T-cell (primary cell): ENCODE data around the gene CRYGN. TPM values are rescaled to one million over a fixed set of nuclear protein-coding genes. Genes with fewer than 3 reads are reported as not detected.

Experiments used
- ATAC-seq, 4 experiments: fragments of 200-7000 bp in 3 of 4; fragments of 150-1000 bp in 1 of 4; cut with Tn5 transposase; replicated peaks in 1 of 4; 1 replicate in 3 of 4; 2 replicates in 1 of 4; pipeline ENCODE4 v1.10.0; 2021; ENCODE audit warnings: moderate library complexity in 3 of 4, mild to moderate bottlenecking in 2 of 4, moderate number of reproducible peaks in 1 of 4
- CTCF ChIA-PET, 2 donors: fragments of 300-600 bp; sonication (Branson Sonifier 250); formaldehyde crosslinking; loops; one replicate each; lab custom pipeline; 2022; ENCODE audit warnings: antibody characterized with exemption in 2 of 2; lab: Charles Lee
- POLR2A ChIA-PET, 2 donors: fragments of 300-600 bp; sonication (Branson Sonifier 250); formaldehyde crosslinking; loops; one replicate each; lab custom pipeline; 2022; ENCODE audit warnings: antibody characterized with exemption in 2 of 2; lab: Charles Lee
- DNase-seq, 35 experiments: peaks; one replicate each; pipeline versions ENCODE4 v3.0.0 to v3.0.0-alpha.2; 2013 to 2023
- H3K27ac ChIP-seq: one replicate; pipeline ENCODE4 v1.5.1; 2013; ENCODE audit warnings: low read length
- H3K27me3 ChIP-seq, 2 experiments: replicated peaks in 1 of 2; 1 replicate in 1 of 2; 2 replicates in 1 of 2; pipeline versions ENCODE4 v1.6.1 to v1.7.0; 2013; ENCODE audit warnings: low read length in 1 of 2, mixed read lengths in 1 of 2; ENCODE audit not compliant: control insufficient read depth in 2 of 2, insufficient read depth in 2 of 2; ENCODE audit errors: extremely low read depth in 1 of 2
- H3K36me3 ChIP-seq, 2 donors: 1 replicate in 1 of 2; 2 replicates in 1 of 2; pipeline versions ENCODE4 v1.6.1 to v1.7.0; 2013; ENCODE audit warnings: low read length in 1 of 2; ENCODE audit not compliant: control insufficient read depth in 2 of 2, insufficient read depth in 1 of 2; ENCODE audit errors: extremely low read depth in 1 of 2
- H3K4me1 ChIP-seq, 2 experiments: 1 replicate in 1 of 2; 2 replicates in 1 of 2; pipeline versions ENCODE4 v1.6.1 to v1.7.0; 2013; ENCODE audit warnings: low read length in 2 of 2, mixed read lengths in 1 of 2; ENCODE audit not compliant: insufficient read depth in 2 of 2, control insufficient read depth in 1 of 2; ENCODE audit errors: extremely low read depth in 1 of 2
- H3K4me3 ChIP-seq, 2 donors: 1 replicate in 1 of 2; 2 replicates in 1 of 2; pipeline versions ENCODE4 v1.5.1 to v1.7.0; 2013; ENCODE audit warnings: mild to moderate bottlenecking in 2 of 2, low read length in 1 of 2, moderate library complexity in 1 of 2; ENCODE audit not compliant: control insufficient read depth in 1 of 2; ENCODE audit errors: extremely low read depth in 1 of 2
- H3K9me3 ChIP-seq: 2 replicates; pipeline ENCODE4 v1.7.0; 2013
- H3K27ac Mint-ChIP-seq, 2 donors: one replicate each; pipeline ENCODE4 v1.8.0; 2020 to 2021; ENCODE audit warnings: mild to moderate bottlenecking in 2 of 2, mixed read lengths in 2 of 2
- H3K27me3 Mint-ChIP-seq, 2 donors: one replicate each; pipeline ENCODE4 v1.8.0; 2021 to 2022; ENCODE audit warnings: mixed read lengths in 2 of 2
- H3K36me3 Mint-ChIP-seq: one replicate; pipeline ENCODE4 v1.8.0; 2021; ENCODE audit warnings: mixed read lengths
- H3K4me1 Mint-ChIP-seq, 3 donors: one replicate each; pipeline ENCODE4 v1.8.0; 2020 to 2022; ENCODE audit warnings: mixed read lengths in 3 of 3, mild to moderate bottlenecking in 1 of 3
- H3K4me3 Mint-ChIP-seq, 3 donors: one replicate each; pipeline ENCODE4 v1.8.0; 2020 to 2022; ENCODE audit warnings: mild to moderate bottlenecking in 3 of 3, mixed read lengths in 3 of 3, moderate library complexity in 3 of 3
- H3K9me3 Mint-ChIP-seq, 3 donors: one replicate each; pipeline ENCODE4 v1.8.0; 2020 to 2022; ENCODE audit warnings: mixed read lengths in 3 of 3
- WGBS: methylation state at CpG from one replicate; pipeline ENCODE4 v1.1.5; 2013; ENCODE audit warnings: missing lambda C conversion rate; ENCODE audit not compliant: insufficient coverage; 5-methylcytosine and 5-hydroxymethylcytosine counted together
- total RNA-seq, 35 experiments: library from RNA in 6 of 35; stranded (reverse) in 6 of 35; fragments of 120-200 nt in 1 of 35; gene quantifications; one replicate each; pipeline versions ENCODE4 v1.2.1 to v1.2.4 and lab custom pipeline; 2013 to 2026

CRYGN gene
- total RNA-seq, 5 donors from 2014 or later (not counting 1 experiment from before 2014, with no cell fraction given), result 0.98 to 1.8 (median 1.0) TPM; not detected in 2

- H3K27me3 ChIP-seq, result peaks cover 0 to 19% of the 10 kb centered on the region in 2 experiments
- ChIA-PET POLR2A (no interaction called here), CTCF (no interaction called here)
- H3K27ac Mint-ChIP-seq, result no peak overlapping the region
- no peaks in the 10 kb centered on the region for H3K36me3 ChIP-seq
- H3K4me1 ChIP-seq, result peaks cover 0 to 6% of the 10 kb centered on the region in 2 experiments
- WGBS, result 89% methylated on average over 4 of the region's 5 CpGs
- H3K9me3 ChIP-seq, result no peaks in the 10 kb centered on the region
- DNase-seq, result peak in 1 of 35 experiments; percentile 2
- no peak for ATAC-seq
- no peak overlapping the region for H3K27ac ChIP-seq
- H3K9me3 Mint-ChIP-seq, result no peaks in the 10 kb centered on the region
- peaks cover 6 to 11% (median 6%) of the 10 kb centered on the region in 3 donors for H3K4me1 Mint-ChIP-seq
- H3K36me3 Mint-ChIP-seq, result no peaks in the 10 kb centered on the region
- no peak overlapping the region for H3K4me3 ChIP-seq
- H3K27me3 Mint-ChIP-seq, result peaks cover 0 to 8% of the 10 kb centered on the region in 2 donors
- H3K4me3 Mint-ChIP-seq, result no peak overlapping the region
Observed at GRCh38 chr7:151456276-151456675, 16.3 kb upstream of the CRYGN start.

GRCh38 chr7:151455690-151456089 lies 15.7 kb upstream of the CRYGN start:
- no peaks in the 10 kb centered on the region for H3K9me3 Mint-ChIP-seq
- H3K9me3 ChIP-seq, result no peaks in the 10 kb centered on the region
- POLR2A ChIA-PET, result no interaction called here
- no peaks in the 10 kb centered on the region for H3K36me3 ChIP-seq
- ATAC-seq (no peak), DNase-seq (no peak)
- H3K4me3 Mint-ChIP-seq, result no peak overlapping the region
- peaks cover 0 to 18% of the 10 kb centered on the region in 2 experiments for H3K27me3 ChIP-seq
- H3K4me3 ChIP-seq, result no peak overlapping the region
- 60% methylated on average over 1 of the region's 4 CpGs for WGBS
- peaks cover 0 to 6% of the 10 kb centered on the region in 2 experiments for H3K4me1 ChIP-seq
- H3K27ac Mint-ChIP-seq, result no peak overlapping the region
- CTCF ChIA-PET, result no interaction called here
- H3K27me3 Mint-ChIP-seq, result peaks cover 0 to 6% of the 10 kb centered on the region in 2 donors
- H3K27ac ChIP-seq, result no peak overlapping the region
- H3K4me1 Mint-ChIP-seq, result peaks cover 6 to 11% (median 6%) of the 10 kb centered on the region in 3 donors
- no peaks in the 10 kb centered on the region for H3K36me3 Mint-ChIP-seq

DNA sequence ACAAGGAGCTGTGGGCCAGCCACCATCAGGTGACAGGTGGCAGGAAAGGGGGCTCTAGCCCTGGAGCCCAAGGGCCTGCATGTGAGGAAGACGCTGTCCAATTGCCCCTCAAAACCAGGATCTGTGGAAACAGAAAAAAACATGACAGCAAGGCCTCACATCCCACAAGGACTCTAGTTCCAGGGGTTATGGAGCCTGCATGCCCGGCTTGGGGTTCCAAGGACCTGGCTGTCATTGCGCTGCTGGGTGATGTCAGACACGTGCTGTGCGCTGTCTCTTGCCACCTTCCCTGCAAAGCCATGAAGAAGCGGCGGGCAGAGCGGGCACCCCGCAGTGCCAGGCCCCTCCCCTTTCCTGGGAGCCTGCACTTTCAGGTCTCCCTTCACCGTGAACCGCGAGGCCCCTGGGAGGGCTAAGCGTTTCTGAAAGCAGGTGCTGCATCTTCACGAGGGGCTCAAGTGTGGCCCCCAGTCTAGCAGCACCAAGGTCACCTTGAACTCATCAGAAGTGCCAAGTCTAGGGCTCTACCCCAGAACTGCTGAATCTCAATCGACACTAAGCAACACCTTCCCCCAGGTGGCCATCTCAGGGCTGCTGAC lies 15.1 kb upstream of the CRYGN start:
- CTCF ChIA-PET, result no interaction called here
- H3K27ac Mint-ChIP-seq, result no peak overlapping the region
- POLR2A ChIA-PET, result no interaction called here

DNA sequence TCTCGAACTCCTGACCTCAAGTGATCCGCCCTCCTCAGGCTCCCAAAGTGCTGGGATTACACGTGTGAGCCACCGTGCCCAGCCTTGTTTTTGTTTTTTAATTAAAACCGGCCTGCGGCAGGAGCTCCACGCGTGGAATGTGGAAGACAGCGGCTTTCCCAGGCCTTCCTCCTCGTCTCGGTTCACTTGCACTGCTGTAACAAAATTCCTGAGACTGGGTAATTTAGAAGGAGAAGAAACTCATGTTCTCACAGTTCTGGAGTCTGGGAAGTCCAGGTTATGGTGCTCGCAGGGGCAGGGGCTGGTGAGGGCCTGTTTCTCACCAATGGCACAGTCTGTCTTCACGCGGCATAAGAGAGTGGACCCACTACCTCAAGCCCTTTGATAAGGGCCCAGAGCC lies 14.4 kb upstream of the CRYGN start:
- H3K27ac Mint-ChIP-seq, result no peak overlapping the region
- H3K27me3 ChIP-seq, result peaks cover 0 to 9% of the 10 kb centered on the region in 2 experiments
- H3K9me3 ChIP-seq, result no peaks in the 10 kb centered on the region
- no peak overlapping the region for H3K27ac ChIP-seq
- no peak overlapping the region for H3K4me3 ChIP-seq
- H3K4me1 Mint-ChIP-seq, result peaks cover 6 to 16% (median 8%) of the 10 kb centered on the region in 3 donors
- no peaks in the 10 kb centered on the region for H3K9me3 Mint-ChIP-seq
- H3K36me3 Mint-ChIP-seq, result no peaks in the 10 kb centered on the region
- no peak for ATAC-seq
- H3K4me1 ChIP-seq, result peaks cover 0 to 6% of the 10 kb centered on the region in 2 experiments
- CTCF ChIA-PET, result no interaction called here
- POLR2A ChIA-PET, result no interaction called here
- H3K4me3 Mint-ChIP-seq, result no peak overlapping the region
- no peaks in the 10 kb centered on the region for H3K36me3 ChIP-seq
- DNase-seq, result no peak
- peaks cover 0 to 2% of the 10 kb centered on the region in 2 donors for H3K27me3 Mint-ChIP-seq
- 95% methylated on average over 14 of the region's 14 CpGs for WGBS

More for the DNA sequence above, 15.1 kb upstream of the CRYGN start:
- H3K4me1 ChIP-seq, result peaks cover 0 to 6% of the 10 kb centered on the region in 2 experiments
- H3K9me3 ChIP-seq, result no peaks in the 10 kb centered on the region
- H3K27me3 ChIP-seq, result peaks cover 0 to 11% of the 10 kb centered on the region in 2 experiments
- no peak overlapping the region for H3K4me3 ChIP-seq
- WGBS, result 88% methylated on average over 15 of the region's 15 CpGs
- peaks cover 0 to 1% of the 10 kb centered on the region in 2 donors for H3K27me3 Mint-ChIP-seq
- H3K27ac ChIP-seq, result no peak overlapping the region
- H3K9me3 Mint-ChIP-seq, result no peaks in the 10 kb centered on the region
- no peak for ATAC-seq
- DNase-seq, result peak in 1 of 35 experiments; percentile 13
- H3K36me3 ChIP-seq, result no peaks in the 10 kb centered on the region
- no peaks in the 10 kb centered on the region for H3K36me3 Mint-ChIP-seq
- peaks cover 6 to 11% (median 6%) of the 10 kb centered on the region in 3 donors for H3K4me1 Mint-ChIP-seq
- H3K4me3 Mint-ChIP-seq, result no peak overlapping the region

DNA sequence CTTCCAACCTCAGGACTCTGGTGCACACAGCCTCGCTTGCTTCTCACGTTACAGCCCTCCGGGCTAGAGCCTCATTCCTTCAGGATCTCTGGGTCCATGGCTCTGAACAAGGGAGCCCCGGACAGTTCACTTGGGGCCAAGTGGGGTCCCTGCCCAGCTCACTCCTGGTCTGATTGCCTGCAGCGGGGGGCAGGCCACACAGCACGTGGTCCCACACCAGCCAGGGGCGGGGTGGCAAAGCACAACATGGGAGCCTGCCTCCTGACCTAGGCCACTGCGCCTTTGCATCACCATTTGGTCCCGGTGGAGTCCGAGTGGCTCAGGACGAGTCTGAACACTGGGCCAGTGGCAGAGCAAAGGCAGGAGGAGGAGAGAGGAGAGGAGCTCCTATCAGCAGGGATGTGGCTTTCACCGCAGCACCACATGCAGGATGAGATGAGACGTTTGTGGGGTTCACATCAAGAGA lies 13.4 kb upstream of the CRYGN start:
- H3K27me3 Mint-ChIP-seq, result peaks cover 0 to 2% of the 10 kb centered on the region in 2 donors
- ATAC-seq (no peak), DNase-seq (peak in 3 of 35 experiments; percentile 5 to 18 (median 15))
- H3K4me1 Mint-ChIP-seq, result peaks cover 8 to 17% (median 8%) of the 10 kb centered on the region in 3 donors
- H3K36me3 Mint-ChIP-seq, result no peaks in the 10 kb centered on the region
- no peaks in the 10 kb centered on the region for H3K9me3 Mint-ChIP-seq
- no peak overlapping the region for H3K27ac Mint-ChIP-seq
- Histone ChIP-seq H3K9me3 (no peaks in the 10 kb centered on the region), H3K36me3 (no peaks in the 10 kb centered on the region), H3K4me3 (no peak overlapping the region), H3K27ac (no peak overlapping the region), H3K27me3 (peaks cover 0 to 16% of the 10 kb centered on the region in 2 experiments), H3K4me1 (peaks cover 0 to 14% of the 10 kb centered on the region in 2 experiments)
- ChIA-PET POLR2A (no interaction called here), CTCF (interaction anchor here in 1 of 2 donors (1.0 kb wide), 1 partner anchor 137 kb away, joined by 3 read pairs; no protein-coding TSS in a partner anchor)
- 81% methylated on average over 13 of the region's 13 CpGs for WGBS
- H3K4me3 Mint-ChIP-seq, result no peak overlapping the region

- POLR2A ChIA-PET, result no interaction called here
- H3K4me3 Mint-ChIP-seq, result no peak overlapping the region
- H3K4me1 Mint-ChIP-seq, result peaks cover 8 to 17% (median 8%) of the 10 kb centered on the region in 3 donors
- Histone ChIP-seq H3K27me3 (peaks cover 0 to 16% of the 10 kb centered on the region in 2 experiments), H3K36me3 (no peaks in the 10 kb centered on the region), H3K27ac (no peak overlapping the region), H3K4me1 (peaks cover 0 to 19% of the 10 kb centered on the region in 2 experiments), H3K9me3 (no peaks in the 10 kb centered on the region), H3K4me3 (no peak overlapping the region)
- no peaks in the 10 kb centered on the region for H3K36me3 Mint-ChIP-seq
- CTCF ChIA-PET, result interaction anchor here in 1 of 2 donors (1.0 kb wide), 1 partner anchor 136 kb away, joined by 3 read pairs; no protein-coding TSS in a partner anchor
- H3K27me3 Mint-ChIP-seq, result peaks cover 0 to 2% of the 10 kb centered on the region in 2 donors
- no peak overlapping the region for H3K27ac Mint-ChIP-seq
- no peak for ATAC-seq
- peak in 1 of 35 experiments; percentile 15 for DNase-seq
- 86% methylated on average over 7 of the region's 15 CpGs for WGBS
- H3K9me3 Mint-ChIP-seq, result no peaks in the 10 kb centered on the region
Observed at GRCh38 chr7:151452680-151453325, 12.9 kb upstream of the CRYGN start.
